Panc1 (cell line): ENCODE results near the gene RHBDD1. TPM values are rescaled to one million over a fixed set of nuclear protein-coding genes. Genes with fewer than 3 reads are reported as not detected.

Experiments used
- ATAC-seq: fragments of 200-7000 bp; cut with Tn5 transposase; 2 replicates; pipeline ENCODE4 v1.9.1; 2020; ENCODE audit warnings: mild to moderate bottlenecking, moderate library complexity
- BruUV-seq: library from RNA; stranded (reverse); fragments of 400-500 nt; replicated peaks from 2 replicates; lab custom pipeline; 2021; lab: Mats Ljungman, UMichigan
- CTCF ChIA-PET: fragments of 300-600 bp; sonication (Branson Sonifier 250); formaldehyde crosslinking; loops from one replicate; lab custom pipeline; 2022; ENCODE audit warnings: antibody characterized with exemption; lab: Charles Lee
- POLR2A ChIA-PET: fragments of 300-600 bp; sonication (Branson Sonifier 250); formaldehyde crosslinking; loops from one replicate; lab custom pipeline; 2022; ENCODE audit warnings: antibody characterized with exemption; lab: Charles Lee
- DNase-seq: peaks from one replicate; pipeline ENCODE4 v3.0.0-alpha.2; 2010; ENCODE audit warnings: low read depth, low spot score
- H3K27ac ChIP-seq: 2 replicates; pipeline ENCODE4 v1.5.1; 2011; ENCODE audit warnings: mild to moderate bottlenecking, low read length, inconsistent platforms
- H3K27me3 ChIP-seq: fragments of 200-500 bp; sonication (Bioruptor generic); 2 replicates; pipeline ENCODE4 v1.6.0; 2014; ENCODE audit warnings: low read length, inconsistent platforms; ENCODE audit not compliant: control insufficient read depth, insufficient read depth
- H3K36me3 ChIP-seq: fragments of 200-500 bp; sonication (Bioruptor generic); 2 replicates; pipeline ENCODE4 v1.5.1; 2014; ENCODE audit warnings: inconsistent platforms, mild to moderate bottlenecking, low read length, moderate library complexity; ENCODE audit not compliant: control insufficient read depth, insufficient read depth
- H3K4me1 ChIP-seq: 2 replicates; pipeline ENCODE4 v1.5.1; 2011; ENCODE audit warnings: inconsistent platforms, mild to moderate bottlenecking, low read length, moderate library complexity; ENCODE audit not compliant: control insufficient read depth, insufficient read depth
- H3K4me3 ChIP-seq, 2 experiments: 2 replicates each; pipeline ENCODE4 v1.5.1; 2011 to 2012; ENCODE audit warnings: low read depth in 2 of 2, low read length in 2 of 2, mild to moderate bottlenecking in 2 of 2, inconsistent platforms in 1 of 2, moderate library complexity in 1 of 2
- H3K9me3 ChIP-seq: fragments of 200-500 bp; sonication (Bioruptor generic); 2 replicates; pipeline ENCODE4 v1.5.1; 2014; ENCODE audit warnings: low read depth, mild to moderate bottlenecking, inconsistent platforms, low read length, moderate library complexity; ENCODE audit not compliant: control insufficient read depth, insufficient read depth
- POLR2AphosphoS5 ChIP-seq: IDR thresholded peaks from 2 replicates; pipeline ENCODE4 v1.6.1; 2012; ENCODE audit warnings: mild to moderate bottlenecking, low read depth, low read length, moderate library complexity
- SIN3A ChIP-seq: IDR thresholded peaks from 2 replicates; pipeline ENCODE4 v1.6.1; 2012; ENCODE audit warnings: low read depth, mild to moderate bottlenecking, low read length, moderate library complexity, borderline replicate concordance; ENCODE audit not compliant: insufficient read depth
- TCF7L2 ChIP-seq: IDR thresholded peaks from 2 replicates; pipeline ENCODE4 v1.6.1; 2011; ENCODE audit warnings: mild to moderate bottlenecking, low read depth, low read length, inconsistent platforms
- in situ Hi-C: cut with HindIII; loops from 2 replicates; pipeline ENCODE4 v1.10.0; 2016; ENCODE audit warnings: low sequenced_read_pairs, low pct_unique_long_range_greater_than_20kb
- intact Hi-C: fragments of 100-400 bp; cut with micrococcal nuclease; formaldehyde crosslinking; loops from one replicate; pipeline ENCODE4 v1.10.0; 2022; ENCODE audit not compliant: unreplicated experiment
- total RNA-seq: library from RNA; stranded (reverse); gene quantifications from one replicate; pipeline ENCODE4 v1.2.1, GENCODE V29; 2021; ENCODE audit not compliant: unreplicated experiment
- TF ChIP-seq, protein P1 (sequence below): fragments of 450-650 bp; IDR thresholded peaks from 2 replicates; pipeline ENCODE4 v1.5.1; 2017; ENCODE audit warnings: mild to moderate bottlenecking
- TF ChIP-seq, protein P2 (sequence below), 2 experiments: IDR thresholded peaks; 2 replicates each; pipeline ENCODE4 v1.6.1; 2011 to 2012; ENCODE audit warnings: low read depth in 2 of 2, control low read depth in 1 of 2, low read length in 1 of 2, mild to moderate bottlenecking in 1 of 2, moderate library complexity in 1 of 2; ENCODE audit not compliant: insufficient read depth in 1 of 2

The RHBDD1 gene
- total RNA-seq, 1 experiment from 2014 or later: 25.3 TPM

- Histone ChIP-seq H3K4me3 (no peak overlapping the region), H3K27me3 (no peaks in the 10 kb centered on the region), H3K4me1 (no peaks in the 10 kb centered on the region), H3K27ac (no peak overlapping the region), H3K9me3 (no peaks in the 10 kb centered on the region), H3K36me3 (no peaks in the 10 kb centered on the region)
- DNase-seq (no peak), ATAC-seq (no peak)
- TF ChIP-seq SIN3A: no peak
- TF ChIP-seq TCF7L2: no peak
- ChIA-PET POLR2A (no interaction called here), CTCF (no interaction called here)
- intact Hi-C loops: no loop called here
- in situ Hi-C loops: no loop called here
- BruUV-seq: no TSS peak
Measured at GRCh38 chr2:227029426-227030105, 193.7 kb downstream of the RHBDD1 start.

GRCh38 chr2:227030789-227031188, 194.9 kb downstream of the RHBDD1 start:
- ATAC-seq (no peak), DNase-seq (no peak)
- no peaks in the 10 kb centered on the region for H3K36me3 ChIP-seq
- H3K4me1 ChIP-seq: no peaks in the 10 kb centered on the region
- TF ChIP-seq, protein P1, sequence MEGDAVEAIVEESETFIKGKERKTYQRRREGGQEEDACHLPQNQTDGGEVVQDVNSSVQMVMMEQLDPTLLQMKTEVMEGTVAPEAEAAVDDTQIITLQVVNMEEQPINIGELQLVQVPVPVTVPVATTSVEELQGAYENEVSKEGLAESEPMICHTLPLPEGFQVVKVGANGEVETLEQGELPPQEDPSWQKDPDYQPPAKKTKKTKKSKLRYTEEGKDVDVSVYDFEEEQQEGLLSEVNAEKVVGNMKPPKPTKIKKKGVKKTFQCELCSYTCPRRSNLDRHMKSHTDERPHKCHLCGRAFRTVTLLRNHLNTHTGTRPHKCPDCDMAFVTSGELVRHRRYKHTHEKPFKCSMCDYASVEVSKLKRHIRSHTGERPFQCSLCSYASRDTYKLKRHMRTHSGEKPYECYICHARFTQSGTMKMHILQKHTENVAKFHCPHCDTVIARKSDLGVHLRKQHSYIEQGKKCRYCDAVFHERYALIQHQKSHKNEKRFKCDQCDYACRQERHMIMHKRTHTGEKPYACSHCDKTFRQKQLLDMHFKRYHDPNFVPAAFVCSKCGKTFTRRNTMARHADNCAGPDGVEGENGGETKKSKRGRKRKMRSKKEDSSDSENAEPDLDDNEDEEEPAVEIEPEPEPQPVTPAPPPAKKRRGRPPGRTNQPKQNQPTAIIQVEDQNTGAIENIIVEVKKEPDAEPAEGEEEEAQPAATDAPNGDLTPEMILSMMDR: no peak
- TF ChIP-seq, protein P2, sequence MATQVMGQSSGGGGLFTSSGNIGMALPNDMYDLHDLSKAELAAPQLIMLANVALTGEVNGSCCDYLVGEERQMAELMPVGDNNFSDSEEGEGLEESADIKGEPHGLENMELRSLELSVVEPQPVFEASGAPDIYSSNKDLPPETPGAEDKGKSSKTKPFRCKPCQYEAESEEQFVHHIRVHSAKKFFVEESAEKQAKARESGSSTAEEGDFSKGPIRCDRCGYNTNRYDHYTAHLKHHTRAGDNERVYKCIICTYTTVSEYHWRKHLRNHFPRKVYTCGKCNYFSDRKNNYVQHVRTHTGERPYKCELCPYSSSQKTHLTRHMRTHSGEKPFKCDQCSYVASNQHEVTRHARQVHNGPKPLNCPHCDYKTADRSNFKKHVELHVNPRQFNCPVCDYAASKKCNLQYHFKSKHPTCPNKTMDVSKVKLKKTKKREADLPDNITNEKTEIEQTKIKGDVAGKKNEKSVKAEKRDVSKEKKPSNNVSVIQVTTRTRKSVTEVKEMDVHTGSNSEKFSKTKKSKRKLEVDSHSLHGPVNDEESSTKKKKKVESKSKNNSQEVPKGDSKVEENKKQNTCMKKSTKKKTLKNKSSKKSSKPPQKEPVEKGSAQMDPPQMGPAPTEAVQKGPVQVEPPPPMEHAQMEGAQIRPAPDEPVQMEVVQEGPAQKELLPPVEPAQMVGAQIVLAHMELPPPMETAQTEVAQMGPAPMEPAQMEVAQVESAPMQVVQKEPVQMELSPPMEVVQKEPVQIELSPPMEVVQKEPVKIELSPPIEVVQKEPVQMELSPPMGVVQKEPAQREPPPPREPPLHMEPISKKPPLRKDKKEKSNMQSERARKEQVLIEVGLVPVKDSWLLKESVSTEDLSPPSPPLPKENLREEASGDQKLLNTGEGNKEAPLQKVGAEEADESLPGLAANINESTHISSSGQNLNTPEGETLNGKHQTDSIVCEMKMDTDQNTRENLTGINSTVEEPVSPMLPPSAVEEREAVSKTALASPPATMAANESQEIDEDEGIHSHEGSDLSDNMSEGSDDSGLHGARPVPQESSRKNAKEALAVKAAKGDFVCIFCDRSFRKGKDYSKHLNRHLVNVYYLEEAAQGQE (IDR thresholded peaks at IDR 0.05; ENCODE audit: insufficient read depth in 1 of 2, low read depth in 2 of 2, low read length in 1 of 2): no peak
- TF ChIP-seq POLR2AphosphoS5 (no peak), TCF7L2 (no peak), SIN3A (no peak)
- H3K27ac ChIP-seq: no peak overlapping the region
- no TSS peak for BruUV-seq
- intact Hi-C loops (no loop called here), in situ Hi-C loops (no loop called here)
- ChIA-PET POLR2A (no interaction called here), CTCF (no interaction called here)
- no peaks in the 10 kb centered on the region for H3K27me3 ChIP-seq
- H3K9me3 ChIP-seq: no peaks in the 10 kb centered on the region
- H3K4me3 ChIP-seq: no peak overlapping the region

- Histone ChIP-seq H3K4me3 (no peak overlapping the region), H3K27me3 (no peaks in the 10 kb centered on the region), H3K9me3 (no peaks in the 10 kb centered on the region), H3K4me1 (no peaks in the 10 kb centered on the region), H3K36me3 (no peaks in the 10 kb centered on the region), H3K27ac (no peak overlapping the region)
- no TSS peak for BruUV-seq
- DNase-seq (no peak), ATAC-seq (no peak)
- TF ChIP-seq TCF7L2 (no peak), SIN3A (no peak), POLR2AphosphoS5 (no peak)
- TF ChIP-seq, protein P1: no peak
- CTCF ChIA-PET: no interaction called here
- in situ Hi-C loops (no loop called here), intact Hi-C loops (no loop called here)
- POLR2A ChIA-PET: no interaction called here
Measured at GRCh38 chr2:227031379-227031778, 195.5 kb downstream of the RHBDD1 start.
